Head of caudate nucleus (tissue), 42 donors: Measurements from ENCODE around the gene TEAD1.
A peak's percentile ranks its signal among the peaks of the same experiment; 100 is the strongest.

Source experiments
- DNase-seq, 42 donors: peaks; one replicate each; pipeline versions ENCODE4 v3.0.0 to v3.0.0-alpha.2; 2020 to 2021; ENCODE audit warnings: mixed read lengths in 7 of 42
- intact Hi-C: fragments of 100-400 bp; cut with DNase I; formaldehyde crosslinking; loops from one replicate; pipeline ENCODE4 v1.15.0; 2022

The TEAD1 gene

DNA sequence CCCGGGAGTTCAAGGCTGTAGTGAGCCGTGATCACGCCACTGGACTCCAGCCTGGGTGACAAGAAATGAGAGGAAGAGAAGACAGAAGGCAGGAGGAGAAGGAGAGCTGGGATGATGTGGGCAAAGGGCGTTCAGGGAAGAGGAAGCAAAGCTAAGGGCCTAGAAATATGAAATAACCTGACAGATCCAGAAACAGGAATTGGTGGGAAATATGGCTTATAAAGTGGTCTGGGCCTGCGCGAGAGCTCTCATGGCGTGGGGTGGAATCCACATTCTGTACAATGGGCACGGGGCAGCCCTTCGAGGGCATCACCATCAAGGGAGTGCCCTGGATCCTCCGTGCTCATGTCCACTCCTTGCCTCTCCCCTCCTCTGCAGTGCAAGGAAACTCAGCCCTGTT, 288.1 kb downstream of the TEAD1 start:
- no peak for DNase-seq
- intact Hi-C loops: loop anchor here (5.0 kb wide), 1 partner anchor 190 kb away; no protein-coding TSS in a partner anchor

- intact Hi-C loops: loop anchor here (5.0 kb wide), 1 partner anchor 189 kb away; no protein-coding TSS in a partner anchor
- peak in 26 of 42 donors; percentile 7 to 79 (median 41) for DNase-seq
These were observed 288.8 kb downstream of the TEAD1 start for GRCh38 chr11:12963051-12963450.

DNA sequence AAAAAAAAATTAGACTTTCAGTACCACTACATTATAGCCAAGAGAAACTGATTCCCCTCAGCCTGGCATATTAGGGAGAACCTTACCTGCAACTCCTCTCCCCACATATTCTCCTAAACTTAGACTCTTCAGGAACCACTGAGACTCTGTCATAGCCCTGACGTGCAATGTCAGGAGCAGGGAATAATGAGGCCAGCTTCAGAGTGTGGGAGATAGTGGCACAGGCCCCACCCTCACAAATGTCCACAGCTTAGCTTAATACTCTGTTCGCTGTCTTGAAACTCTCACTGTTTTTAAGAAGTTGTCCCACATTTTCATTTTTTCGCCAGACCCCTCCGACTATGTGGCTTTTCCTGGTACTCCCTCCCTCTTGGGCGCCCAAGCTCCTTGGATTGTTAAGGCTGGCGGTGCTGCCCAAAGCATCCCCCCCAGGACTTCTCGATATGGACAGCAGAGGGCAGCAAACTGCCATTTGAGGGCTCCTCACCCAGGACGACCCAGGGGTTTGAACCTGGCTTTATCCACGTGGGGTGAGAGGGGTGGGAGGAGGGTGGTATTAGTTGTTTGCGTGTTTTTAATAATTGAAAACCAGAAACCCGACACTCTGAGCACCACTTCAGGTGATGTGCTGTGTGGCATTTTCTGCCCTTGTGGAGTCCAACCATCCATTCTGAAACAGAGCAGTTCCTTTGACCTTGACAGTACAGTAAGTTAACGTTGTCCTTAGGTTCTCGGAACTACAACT, 289.7 kb downstream of the TEAD1 start:
- intact Hi-C loops: loop anchor here (5.0 kb wide), 1 partner anchor 188 kb away; no protein-coding TSS in a partner anchor
- peak; percentile 39 to 89 (median 70) for DNase-seq

- intact Hi-C loops: loop anchor here (5.0 kb wide), 1 partner anchor 188 kb away; no protein-coding TSS in a partner anchor
- DNase-seq: no peak
These were observed 290.4 kb downstream of the TEAD1 start for GRCh38 chr11:12964650-12965049.

DNA sequence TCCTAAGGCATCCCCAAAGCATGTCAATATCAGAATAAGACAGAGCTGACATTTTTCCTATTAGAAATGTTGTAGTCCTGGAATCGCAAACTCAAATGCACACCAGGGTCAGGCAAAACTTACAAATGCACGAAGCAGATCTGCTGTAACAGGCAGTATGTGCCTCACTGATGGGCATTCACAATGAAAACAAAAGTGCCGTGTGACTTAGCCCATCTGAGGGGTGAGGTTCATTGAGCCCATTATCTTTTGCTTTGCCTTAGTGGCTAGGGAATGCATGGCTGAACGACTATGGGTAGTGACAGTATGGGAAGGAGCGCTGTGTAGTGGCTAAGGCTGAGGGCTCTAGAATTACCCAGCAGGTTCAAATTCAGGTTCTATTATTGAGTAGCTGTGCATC, 291.8 kb downstream of the TEAD1 start:
- intact Hi-C loops: no loop called here
- no peak for DNase-seq

DNA sequence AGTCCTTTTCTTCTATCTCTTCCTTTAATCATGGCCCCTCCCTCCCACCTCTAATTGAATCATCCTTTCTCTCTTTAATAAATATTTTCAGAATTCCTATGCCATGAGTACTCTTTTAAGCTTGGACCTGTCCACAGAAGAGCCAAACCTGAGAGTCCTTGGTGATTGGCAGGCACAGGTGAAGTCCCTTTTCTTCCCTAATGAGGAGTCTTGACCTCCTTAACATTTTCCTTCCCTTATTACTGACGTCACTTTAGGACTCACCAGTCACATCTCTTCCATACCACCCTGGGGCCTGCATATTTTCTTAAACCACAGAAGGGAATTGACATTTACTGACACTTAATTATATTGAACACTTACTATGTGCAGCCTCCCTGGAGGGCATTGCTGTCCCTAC, 293.9 kb downstream of the TEAD1 start:
- DNase-seq: no peak
- intact Hi-C loops: no loop called here

- no peak for DNase-seq
- intact Hi-C loops: no loop called here
These were observed 294.6 kb downstream of the TEAD1 start for GRCh38 chr11:12968826-12969225.

DNA sequence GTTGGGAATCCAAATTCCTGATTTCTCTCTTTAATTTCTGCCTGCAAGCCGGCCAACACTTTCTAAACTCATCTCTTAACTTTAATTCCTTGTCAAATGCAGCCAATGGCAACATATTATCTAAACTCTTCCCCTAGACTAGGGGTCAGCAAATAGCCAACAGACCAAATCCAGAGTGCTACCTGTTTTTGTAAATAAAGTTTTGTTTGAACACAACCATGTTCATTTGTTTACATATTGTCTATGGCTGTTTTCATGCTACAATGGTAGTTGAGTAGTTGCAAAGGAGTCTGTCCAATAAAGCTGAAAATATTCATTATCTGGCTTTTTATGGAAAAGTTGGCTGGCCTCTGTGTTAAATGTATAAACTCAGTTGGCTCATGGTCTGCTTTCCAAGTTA, 297.7 kb downstream of the TEAD1 start:
- no peak for DNase-seq
- intact Hi-C loops: no loop called here

DNA sequence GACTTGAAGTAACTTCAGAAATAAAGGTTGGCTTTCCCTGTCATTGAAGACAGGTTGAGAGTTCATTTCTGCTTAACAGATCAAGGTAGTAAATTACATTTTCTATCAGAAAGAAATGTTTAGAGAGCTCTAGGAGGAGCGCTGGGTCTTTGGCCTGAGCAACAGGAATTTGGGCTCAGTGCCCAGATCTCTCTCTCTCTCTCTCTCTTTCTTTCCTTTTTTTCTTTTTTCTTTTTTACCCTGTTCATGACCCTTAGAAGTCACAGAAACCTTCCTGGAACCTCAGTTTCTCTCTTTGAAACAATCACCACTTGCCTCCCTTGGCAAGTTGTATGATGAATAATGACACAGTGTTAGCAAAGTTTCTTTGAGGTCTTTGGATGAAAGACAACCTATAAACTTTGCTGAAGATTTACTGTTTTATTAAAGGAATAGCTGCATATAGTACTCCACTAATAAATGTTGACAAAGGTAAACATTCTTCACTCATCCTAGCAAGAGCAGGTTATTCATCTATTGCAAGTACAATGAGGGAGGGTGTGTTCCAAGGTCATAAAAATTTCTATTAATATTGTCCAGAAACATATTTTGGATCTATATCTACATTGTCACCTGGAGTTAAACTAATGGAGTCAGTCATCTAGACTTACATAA, 299.4 kb downstream of the TEAD1 start:
- intact Hi-C loops: no loop called here
- DNase-seq: no peak

DNA sequence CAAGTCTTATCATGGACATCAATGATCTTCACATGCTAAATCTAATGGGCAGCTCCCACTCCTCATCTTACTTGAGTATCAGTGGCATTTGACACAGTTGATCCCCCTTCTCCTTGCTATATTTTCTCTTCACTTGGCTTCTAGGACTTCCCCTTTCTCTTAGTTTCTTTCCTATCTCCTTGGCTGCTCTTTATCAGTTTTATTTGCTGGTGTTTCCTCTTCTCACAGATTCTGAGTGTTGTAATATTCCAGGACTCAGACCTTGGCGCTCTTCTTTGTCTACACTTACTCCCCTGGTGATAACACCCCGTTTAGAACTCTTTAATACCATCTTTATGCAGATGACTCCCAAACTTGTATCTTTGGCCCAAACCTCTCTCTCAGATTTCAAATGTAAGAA, 301.0 kb downstream of the TEAD1 start:
- DNase-seq: no peak
- intact Hi-C loops: no loop called here

- intact Hi-C loops: no loop called here
- DNase-seq: no peak
These were observed 305.9 kb downstream of the TEAD1 start for GRCh38 chr11:12979928-12980689.

GRCh38 chr11:12981676-12982522, 307.7 kb downstream of the TEAD1 start:
- no peak for DNase-seq
- intact Hi-C loops: no loop called here

- intact Hi-C loops: no loop called here
- peak in 9 of 42 donors; percentile 5 to 43 (median 19) for DNase-seq
These were observed 309.1 kb downstream of the TEAD1 start for GRCh38 chr11:12983336-12983735.

DNA sequence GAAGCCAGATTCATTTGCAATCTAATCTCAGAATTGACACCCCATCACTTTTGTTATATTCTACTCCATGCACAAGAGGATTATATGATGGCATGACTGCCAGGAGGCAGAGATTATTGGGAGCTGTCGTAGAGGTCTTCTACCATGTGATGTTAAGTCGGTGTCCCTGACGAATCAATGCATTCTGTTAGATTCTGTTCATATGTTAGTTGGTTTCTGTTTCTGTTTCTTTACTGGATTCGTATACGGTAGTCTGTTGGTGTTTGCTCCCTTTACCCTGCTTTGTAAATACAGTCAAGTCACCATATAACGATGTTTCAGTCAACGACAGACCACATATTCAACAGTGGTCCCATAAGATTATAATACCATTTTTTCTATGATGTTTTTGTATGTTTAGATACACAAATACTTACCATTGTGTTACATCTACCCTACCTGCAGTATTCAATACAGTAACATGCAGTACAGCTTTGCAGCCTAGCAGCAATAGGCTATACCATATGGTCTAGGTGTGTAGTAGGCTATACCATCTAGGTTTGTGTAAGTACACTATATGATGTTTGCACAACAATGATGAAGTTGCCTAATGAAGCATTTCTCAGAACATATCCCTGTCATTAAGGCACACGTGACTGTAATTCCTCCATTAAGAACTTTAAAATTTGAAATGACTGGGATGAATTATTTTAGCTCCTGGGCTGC, 312.1 kb downstream of the TEAD1 start:
- no peak for DNase-seq
- intact Hi-C loops: no loop called here

GRCh38 chr11:12989428-12990161, 315.4 kb downstream of the TEAD1 start:
- intact Hi-C loops: no loop called here

DNA sequence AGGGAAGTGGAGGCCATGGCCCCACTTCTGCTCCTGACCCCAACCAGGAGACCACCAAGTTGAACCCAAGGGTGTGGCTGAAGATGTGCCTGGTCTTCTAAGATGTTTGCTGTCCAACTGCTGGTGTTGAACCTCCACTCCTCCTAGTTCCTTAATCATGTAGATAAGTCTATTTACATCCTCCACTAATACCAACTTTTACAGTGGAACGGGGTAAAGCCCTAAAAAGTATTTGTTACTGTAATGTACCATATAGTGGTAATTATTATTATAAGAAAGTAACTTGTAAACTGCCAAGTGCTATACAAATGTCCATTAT, 315.9 kb downstream of the TEAD1 start:
- no peak for DNase-seq
- intact Hi-C loops: no loop called here

More at GRCh38 chr11:12989428-12990161, 315.4 kb downstream of the TEAD1 start:
- no peak for DNase-seq

DNA sequence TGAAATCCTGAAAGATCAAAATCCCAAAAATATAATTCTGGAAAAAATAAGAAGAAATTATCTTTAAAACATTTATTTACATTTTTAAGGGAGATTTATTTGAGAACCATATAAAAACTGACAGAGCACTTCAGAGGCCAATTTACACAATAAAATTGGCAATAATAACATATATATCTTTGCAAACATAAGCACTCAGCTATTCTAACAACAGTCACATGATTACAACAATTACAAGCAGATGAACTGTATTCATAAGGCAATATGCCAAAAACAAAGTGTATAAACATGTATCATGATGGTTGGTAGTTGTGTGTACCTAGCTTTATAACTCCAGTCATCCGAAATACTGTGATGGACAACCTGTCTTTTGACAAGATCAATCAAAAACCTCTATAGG, 317.2 kb downstream of the TEAD1 start:
- no peak for DNase-seq
- intact Hi-C loops: no loop called here

- no peak for DNase-seq
- intact Hi-C loops: no loop called here
These were observed 319.4 kb downstream of the TEAD1 start for GRCh38 chr11:12993626-12994025.
